Bone marrow (tissue), 2 donors: ENCODE data around the gene AMN.

ENCODE experiments used
- DNase-seq, 2 donors: peaks; one replicate each; lab custom pipeline; 2025; lab: John Stamatoyannopoulos, UW

The AMN gene

DNA sequence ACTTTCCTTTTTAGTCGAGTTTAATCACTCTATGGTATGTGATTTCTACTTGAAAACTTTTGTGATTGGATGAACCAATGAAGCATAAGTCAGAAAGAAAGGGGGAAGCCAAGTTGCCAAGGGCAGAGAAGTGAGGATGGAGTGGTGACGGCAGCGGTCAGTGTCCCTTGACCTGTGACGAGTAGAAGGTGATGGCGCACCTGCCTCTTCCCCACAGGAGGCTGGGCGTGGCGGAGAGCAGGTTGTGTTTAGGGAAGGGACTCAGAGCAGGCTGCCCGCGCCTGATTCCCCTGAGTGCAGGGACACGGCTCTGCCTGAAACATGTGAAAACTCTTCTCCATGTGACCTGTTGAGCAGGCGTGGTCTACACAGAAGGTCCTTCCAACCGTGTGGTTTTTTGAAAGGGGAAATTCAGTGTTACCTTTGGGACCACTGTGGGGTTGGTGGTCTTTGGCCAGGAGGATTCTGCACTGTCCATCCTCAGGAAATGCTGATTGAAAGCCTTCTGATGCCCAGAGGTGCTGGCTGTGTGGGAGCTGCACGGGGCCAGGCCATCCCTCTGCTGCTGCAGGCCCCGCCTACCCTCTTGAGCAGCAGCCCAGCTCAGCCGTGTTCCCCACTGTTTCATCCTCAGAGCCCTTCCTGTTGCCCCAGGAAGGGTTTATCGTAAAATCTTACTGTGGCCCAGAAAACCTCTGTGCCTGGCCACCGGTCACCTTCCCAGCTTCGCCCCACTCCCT is 23.5 kb upstream of the AMN start:
- no peak for DNase-seq

DNA sequence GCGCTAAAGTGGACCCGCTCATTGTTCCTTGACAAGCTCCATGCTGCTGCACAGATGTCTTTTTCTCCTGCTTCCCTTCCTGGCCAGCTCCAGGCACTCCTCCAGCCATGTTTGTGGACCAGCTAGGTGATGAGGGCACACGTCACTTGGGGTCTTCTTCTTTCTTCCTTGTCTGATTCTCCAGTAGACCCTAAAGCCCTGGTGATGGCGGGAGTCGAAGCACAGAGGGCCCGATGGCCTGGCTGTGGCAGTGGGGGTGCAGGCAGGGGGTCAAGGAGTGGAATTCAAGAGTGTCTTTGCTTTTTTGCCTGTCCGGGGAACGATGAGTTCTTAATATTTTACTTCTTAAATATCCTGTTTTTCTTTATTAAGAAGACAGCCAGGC is 23.0 kb upstream of the AMN start:
- no peak for DNase-seq

DNA sequence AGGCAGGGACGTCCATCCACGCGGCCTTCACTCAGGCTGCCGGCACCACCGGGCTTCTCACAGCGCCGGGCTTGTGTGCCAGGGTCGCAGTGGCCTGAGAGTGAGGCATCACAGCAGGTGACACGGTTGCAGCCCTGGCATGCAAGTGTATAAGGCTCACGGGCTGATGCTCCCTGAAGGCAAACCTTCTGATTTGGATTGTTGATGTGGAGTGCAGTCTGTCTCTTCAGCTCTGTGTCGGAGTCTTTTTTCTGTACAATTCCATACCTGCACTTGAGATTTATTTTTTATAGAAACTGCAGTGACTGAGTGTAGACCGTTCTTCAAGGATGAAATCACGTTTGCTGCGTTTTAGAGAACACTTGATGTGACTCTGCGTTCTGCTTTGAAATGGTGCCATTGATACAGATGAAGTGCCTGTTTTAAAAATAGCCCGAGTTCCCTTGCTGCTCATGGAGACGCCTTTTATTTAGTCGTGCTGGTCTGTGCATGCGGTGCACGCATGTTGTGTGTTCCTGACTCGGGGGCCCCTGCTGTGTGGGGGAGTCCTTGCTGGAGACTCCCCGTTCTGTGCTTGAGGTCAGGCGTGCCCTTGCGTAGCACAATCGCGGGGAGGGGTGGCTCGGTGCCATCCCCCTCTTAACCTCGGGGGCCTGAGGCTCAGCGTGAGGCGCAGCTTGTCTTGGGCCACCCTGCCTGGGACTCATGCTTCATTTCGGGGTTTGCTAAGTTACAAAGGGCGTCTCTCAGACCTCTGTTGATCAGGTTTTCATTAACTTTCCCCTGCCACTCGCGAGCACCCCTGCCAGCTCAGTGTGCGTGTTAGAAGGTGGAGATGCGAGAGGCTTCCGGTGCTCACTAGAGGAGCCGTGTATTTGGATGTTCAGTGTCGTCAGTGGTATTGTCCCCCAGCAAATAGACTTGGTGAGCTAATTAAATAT is 21.6 kb upstream of the AMN start:
- no peak for DNase-seq

DNA sequence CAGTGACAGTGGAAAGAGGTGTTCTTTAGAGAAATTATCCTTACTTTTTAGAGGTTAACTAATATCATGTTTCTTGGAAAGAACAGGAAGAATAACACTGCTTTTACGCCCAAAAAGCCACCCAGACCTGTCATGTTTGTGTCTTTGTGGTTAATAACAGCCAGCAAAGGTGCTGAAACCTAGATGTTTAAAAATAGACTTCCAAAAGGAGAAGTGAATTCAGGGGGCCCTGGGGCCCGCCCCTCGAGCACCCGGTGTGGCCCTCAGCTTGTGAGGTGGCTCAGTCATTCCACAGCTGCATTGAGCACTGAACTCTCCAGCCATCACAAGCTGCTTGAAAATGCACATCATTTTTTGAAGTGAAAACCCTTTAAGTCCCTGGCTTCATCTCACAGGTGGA is 20.8 kb upstream of the AMN start:
- DNase-seq, result no peak

GRCh38 chr14:102902086-102902485 is 20.4 kb upstream of the AMN start:
- no peak for DNase-seq

DNA sequence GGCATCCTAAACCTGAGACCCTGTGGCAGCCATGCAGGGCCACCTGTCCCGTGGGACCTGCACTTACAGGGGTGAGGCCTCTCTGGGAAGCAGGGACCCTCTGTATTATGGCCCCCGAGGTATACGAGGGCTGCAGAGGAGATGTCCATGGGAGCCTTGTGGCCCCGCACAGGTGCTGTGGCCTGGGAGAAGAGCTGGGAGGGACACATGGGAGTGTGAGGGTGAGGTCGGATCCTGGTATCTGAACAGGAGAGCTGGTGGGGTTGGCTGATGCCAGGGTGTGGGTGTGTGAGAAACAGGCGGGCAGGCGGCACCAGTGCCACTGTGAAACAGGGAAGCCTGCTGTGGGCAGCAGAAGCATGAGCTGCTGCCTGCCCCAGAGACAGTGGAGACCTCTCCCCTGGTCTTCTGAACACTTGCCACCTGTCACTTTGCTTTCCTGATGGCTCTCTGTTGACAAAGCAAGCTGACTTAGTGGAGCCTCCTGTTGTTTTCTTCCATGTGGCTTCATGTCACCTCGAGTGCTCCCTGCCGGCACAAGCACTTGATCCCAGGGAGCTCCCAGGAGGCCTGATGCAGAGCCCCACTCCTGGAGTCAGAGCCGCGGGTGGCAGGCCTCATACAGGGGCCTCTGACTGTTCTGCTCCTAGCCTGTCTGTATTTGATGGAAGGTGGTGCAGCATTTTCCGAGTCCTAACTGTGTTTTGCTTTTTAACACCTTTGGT is 19.8 kb upstream of the AMN start:
- no peak for DNase-seq

DNA sequence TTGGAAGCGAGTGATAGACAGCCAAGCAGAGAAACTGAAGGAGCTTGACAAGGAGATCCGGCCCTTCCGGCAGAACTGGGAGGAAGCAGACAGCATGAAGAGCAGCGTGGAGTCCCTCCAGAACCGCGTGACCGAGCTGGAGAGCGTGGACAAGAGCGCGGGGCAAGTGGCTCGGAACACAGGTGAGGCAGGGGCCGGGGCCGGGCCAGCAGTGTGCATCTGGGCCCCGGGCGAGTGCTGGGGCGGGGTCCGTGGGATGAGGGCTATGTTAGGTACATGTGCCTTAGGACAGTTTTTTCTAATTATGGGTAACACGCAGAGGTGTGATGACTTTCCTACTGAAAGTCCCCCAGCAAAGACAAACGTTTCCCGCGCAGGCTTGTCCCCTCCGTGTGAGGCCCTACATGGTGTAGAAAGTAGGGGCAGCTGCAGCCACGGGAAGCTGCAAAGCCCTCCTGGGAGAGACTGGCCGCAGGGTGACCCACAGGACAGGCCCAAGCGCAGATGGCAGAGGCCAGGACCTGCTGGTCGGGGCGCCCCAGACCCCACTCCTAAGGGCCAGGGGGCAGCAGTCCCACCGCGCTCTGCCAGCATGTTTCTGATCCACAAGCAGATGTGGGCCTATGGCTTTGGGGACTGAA is 19.1 kb upstream of the AMN start:
- DNase-seq, result no peak

DNA sequence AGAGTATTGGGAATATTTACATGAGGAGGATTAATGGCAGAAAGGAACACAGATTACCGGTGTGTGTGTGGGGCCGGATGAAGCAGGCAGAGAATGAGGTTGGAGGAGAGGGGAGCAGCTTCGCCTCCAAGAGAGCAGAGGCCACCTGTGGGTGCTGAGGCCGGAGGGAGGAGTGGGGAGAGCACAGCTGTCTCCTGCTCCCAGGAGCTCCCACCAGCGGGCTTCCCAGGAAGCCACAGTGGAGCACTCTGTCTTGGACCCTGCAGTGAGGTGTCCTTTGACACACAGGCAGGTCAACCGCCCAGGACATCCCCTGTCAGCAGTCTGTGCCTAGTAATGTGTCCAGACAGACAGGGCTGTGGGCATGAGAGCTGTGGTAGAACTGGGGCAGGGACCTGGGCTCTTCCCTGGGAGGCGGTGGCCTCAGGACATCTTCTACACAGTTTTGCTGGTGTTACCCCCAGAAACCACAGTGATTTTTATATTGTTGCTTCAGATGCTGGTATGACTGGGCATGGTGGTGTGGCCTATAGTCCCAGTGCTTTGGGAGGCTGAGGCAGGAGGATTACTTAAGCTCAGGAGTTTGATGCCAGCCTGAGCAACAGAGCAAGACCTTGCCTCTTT is 18.5 kb upstream of the AMN start:
- DNase-seq, result no peak

DNA sequence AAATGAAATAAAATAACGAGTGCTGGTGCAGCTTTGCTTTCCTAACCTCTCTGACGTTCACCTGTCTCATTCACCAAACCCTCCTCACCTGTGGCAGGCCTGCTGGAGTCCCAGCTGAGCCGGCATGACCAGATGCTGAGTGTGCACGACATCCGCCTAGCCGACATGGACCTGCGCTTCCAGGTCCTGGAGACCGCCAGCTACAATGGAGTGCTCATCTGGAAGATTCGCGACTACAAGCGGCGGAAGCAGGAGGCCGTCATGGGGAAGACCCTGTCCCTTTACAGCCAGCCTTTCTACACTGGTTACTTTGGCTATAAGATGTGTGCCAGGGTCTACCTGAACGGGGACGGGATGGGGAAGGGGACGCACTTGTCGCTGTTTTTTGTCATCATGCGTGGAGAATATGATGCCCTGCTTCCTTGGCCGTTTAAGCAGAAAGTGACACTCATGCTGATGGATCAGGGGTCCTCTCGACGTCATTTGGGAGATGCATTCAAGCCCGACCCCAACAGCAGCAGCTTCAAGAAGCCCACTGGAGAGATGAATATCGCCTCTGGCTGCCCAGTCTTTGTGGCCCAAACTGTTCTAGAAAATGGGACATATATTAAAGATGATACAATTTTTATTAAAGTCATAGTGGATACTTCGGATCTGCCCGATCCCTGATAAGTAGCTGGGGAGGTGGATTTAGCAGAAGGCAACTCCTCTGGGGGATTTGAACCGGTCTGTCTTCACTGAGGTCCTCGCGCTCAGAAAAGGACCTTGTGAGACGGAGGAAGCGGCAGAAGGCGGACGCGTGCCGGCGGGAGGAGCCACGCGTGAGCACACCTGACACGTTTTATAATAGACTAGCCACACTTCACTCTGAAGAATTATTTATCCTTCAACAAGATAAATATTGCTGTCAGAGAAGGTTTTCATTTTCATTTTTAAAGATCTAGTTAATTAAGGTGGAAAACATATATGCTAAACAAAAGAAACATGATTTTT is 17.1 kb upstream of the AMN start:
- no peak for DNase-seq

DNA sequence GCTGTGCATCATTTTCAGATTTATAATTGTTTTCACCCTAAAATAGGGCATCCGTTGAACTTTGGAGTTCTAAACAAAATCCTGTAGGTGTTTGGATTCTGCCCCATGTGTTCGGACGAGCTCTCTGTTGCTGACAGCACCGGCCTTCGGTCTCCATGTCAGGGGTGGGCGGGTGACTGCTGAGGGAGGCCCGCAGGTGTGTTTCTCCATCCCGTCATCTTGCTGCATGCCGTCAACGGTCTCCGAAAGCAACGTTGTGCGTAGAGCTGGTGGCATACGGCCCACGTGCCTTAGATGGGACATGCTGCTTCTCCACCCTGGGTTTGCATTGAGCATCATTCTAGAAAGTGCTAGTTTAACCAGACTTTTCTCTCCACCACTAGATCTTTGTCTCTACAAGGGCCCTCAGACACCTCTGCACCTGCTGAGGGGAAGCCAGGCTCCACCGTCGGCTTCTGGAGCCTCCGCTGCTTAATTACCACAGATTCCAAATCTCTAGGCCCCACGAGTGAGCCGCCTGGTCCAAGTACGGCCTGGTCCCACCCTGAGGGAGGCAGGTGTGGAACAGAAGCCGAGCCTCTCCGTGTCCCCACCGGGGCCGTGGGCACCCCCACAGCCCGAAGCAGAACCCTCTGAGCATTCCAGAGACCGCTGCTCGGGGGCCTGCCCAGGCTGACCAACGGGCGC is 15.7 kb upstream of the AMN start:
- no peak for DNase-seq

DNA sequence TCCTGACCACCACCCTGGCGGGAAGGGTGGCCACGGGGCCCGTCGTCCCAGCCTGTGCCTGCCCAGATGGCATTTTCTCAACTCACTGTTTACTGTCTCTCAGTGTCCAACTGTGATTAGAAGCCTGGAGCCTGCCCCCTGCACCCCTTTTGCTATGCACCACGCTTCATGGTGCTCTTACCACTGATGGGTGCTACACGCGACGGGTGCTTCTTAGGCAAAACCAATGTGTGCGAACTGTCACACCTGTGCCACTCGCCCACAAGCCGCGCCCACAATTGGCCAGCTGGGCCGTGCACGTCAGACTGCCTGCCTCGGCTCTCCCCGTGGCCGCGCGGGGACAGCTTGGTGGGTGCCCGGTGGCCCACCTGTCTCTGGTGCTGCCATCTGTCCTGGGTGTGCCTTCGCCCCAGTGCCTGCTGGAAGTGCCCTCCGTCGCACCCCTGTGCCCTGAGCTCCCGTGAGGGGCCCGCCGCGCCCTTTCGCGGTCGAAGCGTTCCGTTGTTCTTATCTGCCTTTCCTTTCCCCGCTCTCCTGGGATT is 15.1 kb upstream of the AMN start:
- DNase-seq, result no peak

DNA sequence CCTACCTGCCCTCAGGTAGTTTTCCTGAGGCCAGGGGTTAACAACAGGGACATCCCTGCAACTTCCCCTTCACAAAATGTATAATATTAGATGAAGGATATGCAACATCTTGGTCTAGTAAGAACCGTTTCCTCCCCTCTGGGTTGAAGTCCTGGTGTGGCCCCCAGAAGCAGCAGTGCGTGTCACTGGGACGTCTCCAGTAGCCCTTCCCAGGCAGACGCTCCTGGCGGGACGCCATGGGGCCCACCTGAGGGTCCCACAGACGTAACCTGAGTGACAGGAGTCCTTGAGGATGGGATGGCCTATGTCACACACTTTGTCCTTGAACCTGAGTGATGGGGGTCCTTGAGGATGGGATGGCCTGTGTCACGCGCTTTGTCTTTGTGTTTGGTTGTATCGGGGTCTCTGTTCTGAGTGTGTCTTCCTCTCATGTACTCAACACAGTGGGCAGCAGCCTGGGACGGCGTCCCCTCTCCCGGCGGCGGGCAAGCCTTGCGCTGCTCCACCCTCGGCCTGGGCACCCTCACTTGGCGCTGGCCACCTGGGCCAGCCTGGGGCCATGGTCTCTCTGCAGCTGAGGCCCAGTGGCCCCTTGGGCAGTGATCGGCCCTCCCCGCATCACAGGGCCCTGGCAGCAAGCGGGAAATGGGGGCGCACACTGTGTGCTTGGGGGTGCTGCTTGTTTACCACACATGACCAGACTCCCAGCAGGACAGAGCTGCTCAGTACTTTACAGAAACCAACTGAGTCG is 14.3 kb upstream of the AMN start:
- DNase-seq, result no peak

- no peak for DNase-seq
Observed at GRCh38 chr14:102908766-102909455, 13.6 kb upstream of the AMN start.

- DNase-seq, result no peak
Observed at GRCh38 chr14:102909462-102909861, 13.0 kb upstream of the AMN start.

GRCh38 chr14:102909911-102910310 is 12.6 kb upstream of the AMN start:
- DNase-seq, result no peak

- DNase-seq, result no peak
Observed at GRCh38 chr14:102910442-102910841, 12.0 kb upstream of the AMN start.

- DNase-seq, result no peak
Observed at GRCh38 chr14:102911541-102911951, 10.9 kb upstream of the AMN start.
